Adipocyte (in vitro differentiated cells): Measurements from ENCODE around the gene PTPRK.
"Not testable (repeated sequence)": the region's sequence is repeated elsewhere in the genome, so short reads cannot be mapped to it uniquely, and the experiment has no call there.

ENCODE experiments used
- DNase-seq: peaks from one replicate; pipeline ENCODE4 v3.0.0-alpha.2; 2015; ENCODE audit warnings: low read depth
- H3K27me3 ChIP-seq: replicated peaks from 2 replicates; pipeline ENCODE4 v1.7.0; 2013; ENCODE audit warnings: mild to moderate bottlenecking, low read length, moderate library complexity; ENCODE audit not compliant: control insufficient read depth, insufficient read depth
- H3K36me3 ChIP-seq: 2 replicates; pipeline ENCODE4 v1.7.0; 2013; ENCODE audit warnings: low read length, mild to moderate bottlenecking, moderate library complexity; ENCODE audit not compliant: control insufficient read depth, insufficient read depth, severe bottlenecking
- H3K4me1 ChIP-seq: 2 replicates; pipeline ENCODE4 v1.7.0; 2013; ENCODE audit warnings: mild to moderate bottlenecking, low read length, moderate library complexity; ENCODE audit not compliant: control insufficient read depth, insufficient read depth
- H3K4me3 ChIP-seq: 2 replicates; pipeline ENCODE4 v1.7.0; 2013; ENCODE audit warnings: mild to moderate bottlenecking, low read length, moderate library complexity
- H3K9ac ChIP-seq: 2 replicates; pipeline ENCODE4 v1.7.0; 2013; ENCODE audit warnings: mild to moderate bottlenecking, low read length, moderate library complexity
- H3K9me3 ChIP-seq: 2 replicates; pipeline ENCODE4 v1.7.0; 2013; ENCODE audit warnings: mild to moderate bottlenecking, low read length, moderate library complexity; ENCODE audit not compliant: control insufficient read depth

Gene PTPRK

DNA sequence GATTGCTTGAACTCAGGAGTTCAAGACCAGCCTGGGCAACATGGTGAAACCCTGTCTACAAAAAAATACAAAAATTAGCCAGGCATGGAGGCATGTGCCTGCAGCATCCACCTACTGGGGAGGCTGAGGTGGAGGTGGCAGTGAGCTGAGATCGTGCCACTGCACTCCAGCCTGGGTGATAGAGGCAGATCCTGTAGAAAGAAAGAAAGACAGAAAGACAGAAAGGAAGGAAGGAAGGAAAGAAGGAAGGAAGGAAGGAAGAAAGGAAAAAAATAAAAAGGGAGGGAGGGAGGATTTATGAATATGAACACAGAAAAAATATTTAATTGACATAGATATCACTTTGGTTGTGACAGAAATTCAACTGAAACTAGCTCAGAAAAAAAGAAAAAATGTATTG, 33.8 kb downstream of the PTPRK start:
- not testable (repeated sequence) for H3K9me3 ChIP-seq, H3K9ac ChIP-seq, H3K4me3 ChIP-seq, H3K4me1 ChIP-seq, H3K36me3 ChIP-seq, H3K27me3 ChIP-seq, DNase-seq

DNA sequence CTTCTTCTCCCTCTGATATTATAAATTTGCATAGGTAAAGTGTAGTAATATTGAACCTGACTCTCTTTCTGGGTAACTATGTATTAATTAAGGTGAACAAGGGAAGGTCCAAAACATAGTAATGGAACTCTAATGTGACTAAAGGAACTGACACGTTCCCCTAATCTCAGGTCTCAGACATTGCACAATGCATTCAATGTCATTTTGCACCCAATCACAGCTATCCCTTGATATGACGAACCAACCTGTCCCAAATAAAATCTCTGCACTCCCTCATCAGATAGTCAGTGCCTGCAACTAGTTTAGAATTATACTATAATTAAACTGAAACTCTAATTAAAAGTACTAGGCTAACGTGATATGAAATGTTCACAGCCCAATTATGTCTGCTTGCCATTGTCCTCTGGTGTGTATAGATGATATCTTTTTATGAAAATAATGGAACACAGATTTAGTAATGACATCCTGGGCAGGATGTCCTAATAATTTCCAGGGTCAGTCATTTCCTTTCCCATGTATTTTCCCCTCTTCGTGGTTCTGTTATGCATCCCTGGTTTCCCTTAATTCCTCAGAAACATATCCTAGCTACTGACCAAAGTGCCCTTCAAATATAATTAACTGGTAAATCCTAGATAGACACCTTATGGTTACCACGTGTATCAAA, 36.8 kb downstream of the PTPRK start:
- Histone ChIP-seq H3K36me3 (no peaks in the 10 kb centered on the region), H3K27me3 (no peaks in the 10 kb centered on the region), H3K9ac (no peak overlapping the region), H3K4me3 (no peak overlapping the region), H3K9me3 (no peaks in the 10 kb centered on the region), H3K4me1 (no peaks in the 10 kb centered on the region)
- DNase-seq: no peak

- DNase-seq: no peak
- H3K4me3 ChIP-seq: no peak overlapping the region
- no peaks in the 10 kb centered on the region for H3K36me3 ChIP-seq
- H3K27me3 ChIP-seq: no peaks in the 10 kb centered on the region
- H3K9ac ChIP-seq: no peak overlapping the region
- no peaks in the 10 kb centered on the region for H3K4me1 ChIP-seq
- no peaks in the 10 kb centered on the region for H3K9me3 ChIP-seq
Measured at GRCh38 chr6:128482642-128483041, 37.8 kb downstream of the PTPRK start.

- H3K36me3 ChIP-seq: no peaks in the 10 kb centered on the region
- H3K9me3 ChIP-seq: no peaks in the 10 kb centered on the region
- no peak overlapping the region for H3K9ac ChIP-seq
- no peak overlapping the region for H3K4me3 ChIP-seq
- no peaks in the 10 kb centered on the region for H3K4me1 ChIP-seq
- no peak for DNase-seq
- H3K27me3 ChIP-seq: no peaks in the 10 kb centered on the region
Measured at GRCh38 chr6:128479991-128480390, 40.4 kb downstream of the PTPRK start.

GRCh38 chr6:128479048-128479666, 41.2 kb downstream of the PTPRK start:
- H3K27me3 ChIP-seq: no peaks in the 10 kb centered on the region
- no peaks in the 10 kb centered on the region for H3K9me3 ChIP-seq
- H3K36me3 ChIP-seq: no peaks in the 10 kb centered on the region
- H3K4me1 ChIP-seq: no peaks in the 10 kb centered on the region
- H3K4me3 ChIP-seq: peak overlapping the region; percentile 76
- DNase-seq: no peak
- no peak overlapping the region for H3K9ac ChIP-seq

GRCh38 chr6:128478230-128479047, 42.0 kb downstream of the PTPRK start:
- Histone ChIP-seq H3K36me3 (no peaks in the 10 kb centered on the region), H3K9me3 (no peaks in the 10 kb centered on the region), H3K4me1 (no peaks in the 10 kb centered on the region), H3K4me3 (peak overlapping the region; percentile 76), H3K27me3 (no peaks in the 10 kb centered on the region), H3K9ac (peak overlapping the region; percentile 10)
- no peak for DNase-seq

DNA sequence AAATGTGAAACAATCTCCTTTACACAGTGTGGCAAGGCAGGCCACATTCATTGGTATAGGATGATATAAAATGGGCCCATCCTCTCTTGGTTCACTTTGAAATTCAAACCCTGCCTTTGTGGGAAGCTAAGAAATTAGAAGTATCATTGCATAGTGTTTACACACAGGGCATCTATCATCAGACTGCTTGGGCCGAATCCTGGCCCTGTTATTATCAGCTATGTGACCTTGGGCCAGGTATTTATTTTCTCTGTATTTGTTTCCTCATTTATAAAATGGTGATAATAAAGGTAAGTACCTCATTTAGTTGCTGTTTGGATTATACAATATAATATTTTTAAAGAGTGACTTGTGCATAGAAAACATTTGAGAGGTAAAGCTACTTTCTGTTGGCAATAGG, 45.5 kb downstream of the PTPRK start:
- Histone ChIP-seq H3K9me3 (no peaks in the 10 kb centered on the region), H3K27me3 (no peaks in the 10 kb centered on the region), H3K36me3 (no peaks in the 10 kb centered on the region), H3K4me1 (no peaks in the 10 kb centered on the region), H3K4me3 (no peak overlapping the region), H3K9ac (no peak overlapping the region)
- DNase-seq: no peak

GRCh38 chr6:128474481-128474880, 45.9 kb downstream of the PTPRK start:
- no peaks in the 10 kb centered on the region for H3K27me3 ChIP-seq
- H3K9me3 ChIP-seq: no peaks in the 10 kb centered on the region
- no peaks in the 10 kb centered on the region for H3K4me1 ChIP-seq
- no peak overlapping the region for H3K9ac ChIP-seq
- no peaks in the 10 kb centered on the region for H3K36me3 ChIP-seq
- DNase-seq: peak; percentile 47
- H3K4me3 ChIP-seq: no peak overlapping the region

DNA sequence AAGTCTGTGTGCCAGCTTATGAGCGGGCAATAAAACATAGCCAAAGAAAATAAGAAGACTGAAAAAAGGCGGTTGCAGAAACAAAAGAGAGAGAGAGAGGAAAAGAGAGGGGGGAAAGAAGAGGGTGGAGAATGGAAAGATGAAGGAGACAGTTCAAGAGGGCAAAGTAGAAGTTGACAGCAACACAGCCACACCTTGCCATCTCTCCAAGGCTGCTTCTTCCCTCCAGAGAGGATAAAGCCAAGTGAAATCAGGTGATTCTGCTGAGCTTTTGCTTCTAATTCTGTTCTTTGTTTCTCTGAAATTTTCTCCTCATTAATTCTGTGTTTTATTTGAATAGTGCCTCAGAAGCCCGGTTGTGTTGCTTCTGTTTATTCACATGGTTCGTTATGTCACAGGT, 48.5 kb downstream of the PTPRK start:
- Histone ChIP-seq H3K27me3 (no peaks in the 10 kb centered on the region), H3K4me1 (no peaks in the 10 kb centered on the region), H3K36me3 (no peaks in the 10 kb centered on the region), H3K4me3 (no peak overlapping the region), H3K9ac (no peak overlapping the region), H3K9me3 (no peaks in the 10 kb centered on the region)
- no peak for DNase-seq

GRCh38 chr6:128465368-128466343, 54.7 kb downstream of the PTPRK start:
- Histone ChIP-seq H3K4me1 (peaks cover 3% of the 10 kb centered on the region), H3K4me3 (no peak overlapping the region), H3K36me3 (no peaks in the 10 kb centered on the region), H3K27me3 (no peaks in the 10 kb centered on the region), H3K9me3 (no peaks in the 10 kb centered on the region), H3K9ac (no peak overlapping the region)
- DNase-seq: no peak

- no peaks in the 10 kb centered on the region for H3K27me3 ChIP-seq
- H3K9me3 ChIP-seq: no peaks in the 10 kb centered on the region
- H3K4me3 ChIP-seq: no peak overlapping the region
- H3K4me1 ChIP-seq: peaks cover 3% of the 10 kb centered on the region
- H3K36me3 ChIP-seq: no peaks in the 10 kb centered on the region
- no peak for DNase-seq
- no peak overlapping the region for H3K9ac ChIP-seq
Measured at GRCh38 chr6:128464790-128465189, 55.6 kb downstream of the PTPRK start.
